Measurements from ENCODE around the gene EFEMP2.

The EFEMP2 gene

DNA sequence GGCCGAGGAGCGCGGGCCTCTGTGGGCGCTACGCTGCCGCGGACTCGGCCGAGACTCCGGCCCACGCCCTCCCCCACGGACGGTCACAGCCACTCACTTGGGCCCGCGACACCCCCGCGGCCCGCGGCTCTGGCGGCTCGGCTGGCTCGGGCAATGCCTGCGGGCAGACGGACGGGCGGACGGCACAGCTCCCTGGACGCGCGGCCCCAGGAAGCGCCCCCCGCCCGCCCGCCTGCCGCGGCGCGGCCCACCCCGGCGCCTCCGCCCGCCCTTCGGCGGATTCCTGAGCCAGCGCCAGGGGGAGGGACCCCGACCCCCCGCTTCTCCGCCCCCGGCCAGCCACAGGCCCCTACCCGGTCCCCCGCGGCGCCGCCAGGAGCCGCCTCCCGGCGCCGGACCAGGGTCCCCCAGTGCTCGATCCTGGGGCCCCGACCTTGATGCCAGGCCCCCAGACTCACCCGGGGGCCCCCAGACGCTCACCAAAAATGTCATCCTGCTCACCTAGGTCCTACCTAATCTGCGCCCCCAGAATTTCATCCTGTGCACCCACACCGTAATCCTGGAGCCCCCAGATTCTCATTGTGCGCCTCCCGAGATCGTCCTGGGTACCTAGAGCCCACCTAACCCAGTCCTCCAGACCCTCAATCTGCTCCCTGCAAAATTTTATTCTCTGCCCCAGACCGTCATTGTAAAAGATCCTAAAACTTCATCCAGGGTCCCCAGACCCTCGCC, at the start of gene EFEMP2:
Gene EFEMP2 (minus strand): TSS at position 215 of the 732 bp plus-strand sequence. CDS start 446 bp downstream, outside the sequence.
- peak; percentile 54 for DNase-seq (ENCODE audit: low spot score)

DNA sequence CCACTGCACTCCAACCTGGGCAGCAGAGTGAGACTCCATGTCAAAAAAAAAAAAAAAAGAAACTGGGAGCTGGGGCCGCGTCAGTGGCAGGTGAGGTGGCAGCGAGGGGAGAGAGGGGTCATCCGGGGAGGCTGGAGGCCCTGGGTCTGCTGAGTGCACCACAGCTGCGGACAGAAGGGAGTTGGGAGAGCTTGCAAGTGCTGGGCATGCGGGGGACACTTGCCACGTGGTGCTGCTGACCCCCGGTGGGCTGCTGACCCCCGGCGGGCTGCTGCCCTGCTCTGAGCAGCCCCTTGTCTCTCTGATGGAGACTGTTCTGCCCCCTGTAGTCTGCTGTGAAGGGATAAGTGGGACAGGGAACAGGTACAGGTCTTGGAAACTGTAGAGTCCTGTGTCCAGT, 49.3 kb upstream of the EFEMP2 start:
- DNase-seq (ENCODE audit: low spot score): no peak

DNA sequence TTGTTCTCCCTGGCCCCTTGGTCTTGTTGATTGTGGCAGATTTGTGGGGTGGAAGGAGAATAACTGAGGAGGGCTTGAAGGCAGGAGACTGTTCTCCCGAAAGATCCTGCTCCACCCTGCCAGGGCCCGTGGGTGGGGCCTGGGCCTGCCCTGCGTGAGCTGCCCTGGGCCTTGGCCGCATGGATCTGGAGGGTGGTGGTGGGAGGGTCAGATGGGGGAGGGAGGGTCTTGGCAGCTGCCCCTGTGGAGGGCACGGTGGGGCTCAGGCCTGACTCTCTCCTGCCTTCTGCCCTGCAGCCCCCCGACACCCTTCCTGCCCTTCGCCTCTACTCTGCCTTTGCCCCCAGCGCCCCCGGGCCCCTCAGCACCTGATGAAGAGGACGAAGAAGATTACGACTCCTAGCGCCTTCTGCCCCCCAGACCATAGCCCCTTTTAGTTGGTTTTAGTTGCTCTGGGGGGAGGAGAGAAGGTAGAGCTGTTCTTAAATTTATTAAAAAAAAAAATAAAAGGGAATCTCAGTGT, 48.5 kb upstream of the EFEMP2 start:
- no peak for DNase-seq (ENCODE audit: low spot score)

DNA sequence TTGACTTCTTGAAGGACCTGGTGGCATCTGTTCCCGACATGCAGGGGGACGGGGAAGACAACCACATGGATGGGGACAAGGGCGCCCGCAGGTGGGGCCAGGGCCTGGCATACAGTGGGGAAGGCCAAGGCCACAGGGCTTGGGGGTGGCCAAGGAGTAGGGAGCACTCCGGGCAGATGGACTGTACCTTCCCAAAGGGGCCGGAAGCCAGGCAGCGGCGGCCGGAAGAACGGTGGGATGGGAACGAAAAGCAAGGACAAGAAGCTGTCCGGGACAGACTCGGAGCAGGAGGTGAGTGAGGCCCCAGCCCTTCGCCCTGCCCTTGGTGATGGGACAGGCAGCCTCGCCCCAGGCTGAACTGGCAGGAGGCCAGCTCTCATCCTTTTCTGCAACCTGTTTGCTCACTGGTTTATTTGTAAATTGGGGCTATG, 47.8 kb upstream of the EFEMP2 start:
- no peak for DNase-seq (ENCODE audit: low spot score)

DNA sequence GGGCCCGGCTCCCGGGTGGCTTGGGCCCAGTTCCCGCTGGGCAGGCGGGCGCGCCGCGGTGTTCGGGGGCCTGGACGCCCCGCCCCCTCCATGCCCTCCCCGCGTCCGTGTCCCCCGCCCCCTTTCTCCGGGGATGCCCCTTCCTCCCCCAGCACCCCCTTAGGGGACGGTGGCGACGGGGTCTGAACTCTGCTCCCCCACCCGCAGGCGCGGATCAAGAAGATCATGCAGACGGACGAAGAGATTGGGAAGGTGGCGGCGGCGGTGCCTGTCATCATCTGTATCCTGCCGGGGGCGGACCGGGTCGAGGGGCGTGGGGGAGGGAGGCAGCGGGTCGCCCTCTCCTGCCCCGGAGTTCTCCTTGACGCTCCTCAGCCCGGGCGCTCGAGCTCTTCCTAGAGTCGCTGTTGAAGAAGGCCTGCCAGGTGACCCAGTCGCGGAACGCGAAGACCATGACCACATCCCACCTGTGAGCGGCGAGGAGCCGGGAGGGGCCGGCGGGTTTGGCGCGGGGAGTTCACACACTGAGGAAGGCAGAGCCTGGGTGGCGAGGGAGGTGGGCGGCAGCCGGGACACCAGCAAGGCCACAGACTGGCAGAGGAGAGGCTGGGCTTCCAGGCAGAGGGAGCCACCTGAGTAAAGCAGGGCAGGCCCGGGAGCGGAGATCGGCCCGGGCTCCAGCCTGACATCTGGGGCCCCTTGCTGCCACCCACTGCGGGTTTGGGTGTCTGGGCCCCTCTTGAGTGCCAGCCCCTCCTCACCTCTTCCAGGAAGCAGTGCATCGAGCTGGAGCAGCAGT, 47.2 kb upstream of the EFEMP2 start:
- no peak for DNase-seq (ENCODE audit: low spot score)

DNA sequence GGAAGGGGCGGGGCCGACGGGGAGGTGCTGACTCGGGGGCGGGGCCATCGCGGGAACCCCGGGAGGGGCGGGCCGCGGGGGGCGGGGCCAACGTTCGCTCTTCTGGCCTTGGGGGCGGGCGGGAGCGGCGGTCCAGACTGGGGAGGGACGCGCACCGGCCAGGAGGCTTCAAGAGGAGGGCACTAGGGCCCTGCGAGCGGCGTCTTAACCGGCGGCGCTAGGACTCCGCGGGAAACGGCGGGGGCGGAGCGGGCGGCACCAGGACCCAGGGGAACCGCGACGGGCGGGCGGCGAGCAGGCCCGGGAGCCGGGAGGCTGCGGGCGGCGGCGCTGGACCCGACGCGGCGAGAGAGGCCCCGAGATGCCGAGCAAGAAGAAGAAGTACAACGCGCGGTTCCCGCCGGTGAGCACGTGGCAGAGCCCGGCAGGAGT, 46.6 kb upstream of the EFEMP2 start, which contains the start of gene DRAP1:
Gene DRAP1 (plus strand): TSS at position 286 of the 432 bp plus-strand sequence. CDS start 76 bp downstream, at position 362.
- DNase-seq (ENCODE audit: low spot score): peak; percentile 98

DNA sequence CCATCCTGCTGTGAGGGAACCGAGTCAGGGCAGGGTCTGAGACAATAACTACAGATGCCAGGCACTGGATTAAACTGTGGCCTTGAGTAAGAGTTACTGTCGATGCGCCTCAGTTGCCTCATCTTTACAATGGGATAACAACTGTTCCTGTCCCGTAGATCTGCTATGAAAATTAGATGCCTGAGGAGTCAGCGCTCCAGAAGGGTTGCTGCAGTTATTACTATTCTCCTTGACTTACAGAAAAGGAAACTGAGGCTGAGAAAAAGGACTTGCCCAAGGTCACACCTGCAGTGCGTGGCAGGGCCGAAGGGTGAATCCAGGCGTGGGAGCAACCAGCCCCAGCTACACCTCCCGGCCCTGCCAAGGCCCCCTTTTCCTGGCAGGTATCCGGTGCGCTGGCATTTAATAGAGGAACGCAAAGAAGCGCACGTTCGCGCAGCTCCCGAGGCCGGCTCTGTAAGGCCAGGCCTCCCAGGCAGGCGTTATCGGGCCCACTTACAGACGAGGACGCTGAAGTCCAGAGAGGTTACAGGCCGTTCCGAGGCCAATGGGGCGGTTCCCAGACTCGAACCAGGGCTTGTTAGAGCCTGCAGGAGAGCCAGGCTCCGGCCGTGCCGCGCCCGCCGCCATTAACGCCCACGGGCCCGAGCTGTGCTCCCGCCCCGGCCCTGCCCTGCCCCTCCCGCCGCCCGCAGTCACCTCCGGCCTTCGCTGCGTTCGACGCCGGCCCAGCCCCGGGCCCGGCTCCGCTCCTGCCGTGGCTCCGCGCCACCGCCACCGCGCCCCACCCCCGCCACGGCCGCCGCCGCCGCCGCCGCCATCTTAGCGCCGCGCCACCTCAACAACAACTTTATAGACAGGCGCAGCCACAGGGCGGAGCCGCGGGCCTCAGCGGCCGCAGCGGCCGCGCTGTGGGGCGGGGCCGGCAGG, 45.9 kb upstream of the EFEMP2 start, which contains the start of gene C11orf68:
Gene C11orf68 (minus strand): TSS at position 852 of the 930 bp plus-strand sequence. CDS start 31 bp downstream, at position 821.
- DNase-seq (ENCODE audit: low spot score): no peak

DNA sequence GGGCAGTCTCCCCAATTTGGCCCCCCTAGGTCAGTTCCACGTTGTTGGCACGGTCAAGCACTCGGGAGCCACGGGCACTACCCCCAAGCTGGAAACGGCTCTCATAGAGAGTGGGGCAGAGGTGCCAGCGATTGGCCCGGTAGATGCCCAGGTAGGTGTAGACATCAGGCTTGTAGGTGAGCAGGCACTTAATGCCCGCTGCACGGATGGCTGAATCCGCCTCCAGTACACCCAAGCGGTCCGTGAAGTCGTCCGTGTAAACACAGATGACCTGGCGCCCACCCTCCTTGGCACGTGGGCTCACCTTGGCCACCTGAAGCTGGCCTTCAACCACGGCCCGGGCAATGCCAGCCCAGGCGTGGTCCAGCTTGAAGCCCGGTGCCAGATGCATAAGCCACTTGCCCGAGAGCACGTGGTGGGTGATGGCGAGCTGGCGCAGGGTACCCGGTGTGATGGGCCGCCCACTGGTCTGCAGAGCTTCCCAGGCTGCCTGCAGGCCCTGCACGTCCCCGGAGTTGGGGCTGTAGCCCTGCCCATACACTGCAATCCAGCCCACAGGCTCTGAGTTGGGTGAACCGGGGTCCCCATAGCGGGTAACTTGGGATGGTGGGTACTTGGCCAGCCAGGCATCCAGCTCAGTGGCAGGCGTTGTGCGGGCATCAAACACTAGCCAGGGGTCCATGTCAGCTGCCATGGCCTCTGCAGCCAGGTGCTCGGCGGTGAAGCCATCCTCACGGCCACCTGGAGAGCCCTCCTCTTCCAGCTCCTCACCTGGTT, 45.0 kb upstream of the EFEMP2 start:
- DNase-seq (ENCODE audit: low spot score): no peak

DNA sequence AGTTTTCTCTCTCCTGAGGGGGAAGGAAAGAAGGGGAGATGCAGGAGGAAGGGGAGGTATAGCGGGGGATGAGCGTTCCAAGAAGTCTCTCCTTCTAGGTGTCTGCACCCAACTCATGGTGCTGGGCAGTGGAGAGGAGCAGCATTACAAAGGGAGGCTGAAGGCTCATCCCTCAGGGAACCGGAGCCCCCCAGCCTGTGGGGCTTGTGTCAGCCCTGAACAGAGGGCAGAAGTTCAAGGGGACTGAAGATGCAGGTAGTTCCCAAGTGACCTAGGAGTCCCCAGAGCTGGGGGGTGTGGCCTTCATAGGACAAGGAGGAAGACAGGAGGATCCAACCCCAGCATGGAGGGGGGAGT, 44.5 kb upstream of the EFEMP2 start:
- no peak for DNase-seq (ENCODE audit: low spot score)

DNA sequence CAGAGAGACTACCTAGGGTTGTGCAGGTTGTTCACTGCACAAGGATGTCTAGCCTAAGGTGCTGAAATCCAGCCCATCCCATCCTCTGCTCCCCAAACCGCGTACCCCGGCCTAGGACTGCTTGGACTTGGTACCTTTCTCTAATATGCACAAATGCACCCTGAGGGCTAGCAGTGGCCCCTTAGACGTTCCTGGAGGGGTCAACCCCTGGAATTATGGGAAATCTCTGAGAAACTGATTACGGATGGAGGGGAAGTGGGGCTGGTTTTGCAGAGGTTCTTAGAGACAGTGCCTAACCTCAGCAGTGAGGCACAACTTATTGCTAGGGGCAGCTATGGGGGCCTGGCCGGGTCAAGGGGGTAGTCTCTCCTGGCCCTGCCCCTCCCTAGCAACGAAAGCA, 43.8 kb upstream of the EFEMP2 start:
- DNase-seq (ENCODE audit: low spot score): no peak

DNA sequence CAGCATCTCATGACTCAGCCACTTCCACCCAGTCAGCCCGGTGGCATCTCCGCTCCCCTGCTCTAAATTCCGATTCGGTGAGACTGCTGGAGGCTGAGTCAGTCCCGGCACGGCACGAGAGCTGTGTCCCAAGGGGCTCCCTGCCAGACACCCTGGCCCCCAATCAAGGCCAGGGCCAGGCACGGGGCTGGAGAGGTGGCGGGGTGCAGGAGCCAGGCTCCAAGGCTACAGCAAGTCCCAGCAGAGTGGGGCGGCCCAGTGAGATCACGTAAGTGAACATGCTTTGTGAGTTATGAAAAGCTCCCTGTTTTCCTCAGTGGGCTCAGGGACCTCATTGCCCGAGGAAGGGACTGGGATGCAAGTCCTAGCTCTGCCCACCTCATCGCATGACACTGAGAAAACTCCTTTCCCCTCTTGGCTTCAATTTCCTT, 43.2 kb upstream of the EFEMP2 start:
- DNase-seq (ENCODE audit: low spot score): peak; percentile 96

DNA sequence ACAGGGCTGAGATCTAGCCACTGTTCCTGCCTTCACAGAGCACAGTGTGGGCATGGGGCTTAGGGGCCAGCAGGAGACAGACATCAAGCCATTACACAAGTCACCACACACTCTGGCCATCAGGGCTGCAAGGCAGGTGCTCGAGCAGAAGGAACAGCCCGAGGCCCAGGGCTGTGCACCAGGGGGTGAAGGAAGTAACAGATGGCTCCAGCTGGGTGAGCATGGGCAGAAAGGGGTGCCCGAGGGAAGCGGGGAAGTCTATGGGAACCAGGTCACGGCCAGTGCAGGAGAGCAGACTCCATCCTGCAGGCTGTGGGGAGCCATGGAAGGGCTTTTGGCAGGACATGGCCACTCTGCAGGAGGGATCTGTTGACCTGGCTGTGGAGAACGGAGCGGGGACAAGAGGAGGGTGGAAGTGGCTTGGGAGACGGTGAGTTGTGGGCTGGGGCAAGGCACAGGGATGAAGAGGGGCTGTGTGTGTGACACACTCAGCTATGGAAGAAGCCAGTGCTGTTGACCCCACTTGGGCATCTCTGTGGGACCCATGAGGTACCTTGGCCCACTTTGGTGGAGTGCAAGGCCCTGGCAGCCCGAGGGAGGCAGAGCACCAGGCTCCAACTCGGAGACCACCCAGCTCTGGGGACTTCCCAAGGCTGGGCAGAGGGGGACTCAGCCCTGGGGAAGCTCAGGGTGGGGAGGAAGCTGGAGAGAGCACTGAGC, 42.7 kb upstream of the EFEMP2 start:
- DNase-seq (ENCODE audit: low spot score): no peak

DNA sequence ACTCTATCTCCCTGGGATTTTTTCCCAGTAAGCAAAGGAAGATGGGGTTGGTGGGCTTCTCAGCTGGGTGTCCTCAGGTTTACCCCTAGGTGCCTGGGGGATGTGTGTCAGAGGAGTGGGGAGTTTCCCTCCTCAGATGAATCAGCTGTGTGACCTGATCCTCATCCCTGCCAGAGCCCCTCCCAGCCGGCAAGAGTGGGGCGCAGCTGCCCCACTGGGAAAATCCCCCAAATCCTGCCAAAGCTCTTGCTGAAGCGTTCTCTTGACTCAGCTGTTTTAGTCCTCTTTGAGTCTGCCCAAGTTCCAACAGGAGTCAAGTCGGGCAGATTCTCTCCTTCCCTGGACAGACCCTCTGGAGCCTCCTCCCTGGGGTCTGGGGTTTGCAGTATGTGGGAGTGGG, 40.2 kb upstream of the EFEMP2 start:
- DNase-seq (ENCODE audit: low spot score): peak; percentile 49

DNA sequence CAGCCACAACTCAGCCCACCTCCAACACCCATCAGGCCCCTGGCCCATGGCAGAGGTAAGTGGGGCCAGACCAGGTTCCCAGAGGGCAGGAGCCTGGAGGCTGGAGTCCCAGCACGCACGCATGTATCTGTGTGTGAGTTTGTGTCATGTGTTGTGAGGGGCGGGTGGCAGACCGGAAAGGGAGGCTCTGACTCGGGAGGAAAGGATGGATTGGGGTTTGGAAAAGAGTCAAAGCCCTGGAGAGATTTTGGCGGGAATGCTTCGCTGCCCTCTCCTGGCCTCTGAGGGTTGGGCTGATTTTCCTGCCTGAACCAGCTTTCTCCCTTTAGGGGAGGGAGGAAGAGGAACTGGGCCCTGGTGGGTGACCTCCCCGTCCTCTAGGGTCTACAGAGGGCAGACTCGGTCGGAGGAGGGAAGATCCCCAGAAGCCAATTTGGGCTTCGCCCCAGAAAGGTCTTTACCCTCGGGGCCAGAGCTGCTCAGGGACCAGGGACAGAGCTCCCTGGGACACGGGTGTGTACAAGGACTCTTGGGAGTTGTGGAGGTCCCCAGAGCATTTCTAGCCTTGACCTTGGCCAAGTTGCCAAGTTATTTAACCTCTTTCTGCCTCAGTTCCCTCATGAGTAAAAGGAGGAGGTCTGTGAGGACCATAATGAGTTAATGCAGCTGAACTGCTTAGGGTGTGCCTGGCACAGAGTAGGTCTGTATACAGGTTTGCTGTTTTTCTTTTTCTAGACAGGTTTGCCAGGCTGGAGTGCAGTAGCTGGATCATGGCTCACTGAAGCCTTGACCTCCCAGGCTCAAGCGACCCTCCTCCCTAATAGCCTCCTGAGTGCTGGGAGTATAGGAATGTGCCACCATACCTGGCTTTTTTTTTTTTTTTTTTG, 39.3 kb upstream of the EFEMP2 start:
- peak; percentile 93 for DNase-seq (ENCODE audit: low spot score)

DNA sequence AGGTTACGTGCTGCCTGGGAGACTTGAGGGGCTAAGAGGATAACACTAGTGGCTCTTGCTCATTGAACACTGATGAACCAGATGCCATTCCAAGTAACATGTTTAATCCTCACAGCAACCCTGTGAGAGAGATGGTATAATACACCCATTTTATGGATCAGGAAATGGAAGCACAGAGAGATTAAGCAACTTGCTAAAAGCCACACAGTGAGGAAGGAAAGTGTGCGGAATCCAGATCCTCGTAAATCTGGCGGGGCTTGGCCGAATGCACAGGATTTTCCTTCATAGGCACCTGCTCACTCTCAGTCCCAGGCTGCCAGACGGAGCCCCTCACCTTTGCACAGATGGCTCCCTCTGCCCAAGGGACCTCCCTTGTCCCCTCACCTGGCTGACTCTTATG, 35.3 kb upstream of the EFEMP2 start:
- DNase-seq (ENCODE audit: low spot score): no peak

DNA sequence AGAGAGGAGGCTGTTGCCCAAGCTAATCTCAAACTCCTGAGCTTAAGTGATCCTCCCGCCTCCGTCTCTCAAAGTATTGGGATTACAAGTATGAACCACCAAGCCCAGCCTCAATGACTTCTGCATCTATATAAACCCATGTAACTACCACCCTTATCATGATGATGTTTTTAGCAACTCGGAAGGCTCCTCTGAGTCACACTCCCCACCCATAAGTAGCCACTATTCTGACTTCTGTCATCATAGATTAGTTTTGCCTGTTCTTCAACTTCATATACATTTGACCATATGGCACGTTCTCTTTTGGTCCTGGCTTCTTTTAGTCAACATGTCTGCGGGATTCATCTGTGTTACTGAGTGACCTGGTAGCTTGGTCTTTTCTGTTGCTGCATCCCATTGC, 34.0 kb upstream of the EFEMP2 start:
- no peak for DNase-seq (ENCODE audit: low spot score)

DNA sequence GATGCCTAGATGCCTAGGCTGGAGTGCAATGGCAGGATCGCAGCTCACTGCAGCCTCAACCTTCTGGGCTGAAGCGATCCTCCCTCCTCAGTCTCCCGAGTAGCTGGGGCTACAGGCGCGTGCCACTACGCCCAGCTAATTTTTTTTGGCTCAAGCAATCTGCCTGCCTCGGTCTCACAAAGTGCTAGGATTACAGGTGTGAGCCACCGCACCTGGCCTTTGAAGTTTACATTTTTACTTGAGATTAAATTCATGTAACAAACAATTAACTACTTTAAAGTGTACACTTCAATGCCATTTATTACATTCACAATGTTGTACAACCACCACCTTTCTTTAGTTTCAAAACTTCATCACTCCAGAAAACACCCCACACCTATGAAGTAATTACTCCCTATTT, 31.1 kb upstream of the EFEMP2 start:
- no peak for DNase-seq (ENCODE audit: low spot score)

DNA sequence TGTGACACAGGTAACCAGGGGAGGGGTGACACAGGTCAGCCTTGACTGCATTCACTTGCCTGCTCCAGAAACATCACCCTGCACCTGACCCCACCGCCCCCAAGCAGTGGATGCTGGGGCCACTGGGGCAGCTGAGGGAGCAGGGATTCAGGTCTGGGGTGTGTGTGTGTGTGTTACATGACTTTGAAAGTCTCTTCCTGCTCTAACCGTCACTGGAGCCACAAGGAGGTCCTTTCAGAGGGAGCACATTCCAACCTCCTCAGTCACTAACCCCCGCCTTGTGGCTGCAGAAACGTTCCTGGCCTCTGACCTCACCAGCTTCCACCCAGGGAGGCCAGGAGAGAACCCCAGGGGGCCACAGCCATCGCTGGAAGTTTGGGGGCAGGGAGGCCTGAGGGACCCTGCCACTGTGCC, 30.5 kb upstream of the EFEMP2 start:
- DNase-seq (ENCODE audit: low spot score): peak; percentile 91

DNA sequence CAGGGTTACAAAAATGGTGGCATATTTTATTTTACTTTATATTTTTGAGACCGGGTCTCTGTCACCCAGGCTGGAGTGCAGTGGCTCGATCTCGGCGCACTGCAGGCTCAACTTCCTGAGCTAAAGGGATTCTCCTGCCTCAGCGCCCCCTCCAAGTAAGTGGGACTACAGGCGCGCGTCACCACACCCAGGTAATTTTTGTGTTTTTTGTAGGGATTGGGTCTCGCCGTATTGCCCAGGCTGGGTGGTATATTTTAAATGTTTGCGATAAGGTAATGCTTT, 28.2 kb upstream of the EFEMP2 start:
- DNase-seq (ENCODE audit: low spot score): no peak

Measured in AG08395 (cell line).